Measurements from ENCODE around the gene ZNF519.
"Not testable (repeated sequence)": the region's sequence is repeated elsewhere in the genome, so short reads cannot be mapped to it uniquely, and the experiment has no call there.

Gene ZNF519

GRCh38 chr18:14132271-14132700 is at the start of gene ZNF519:
TSS of gene ZNF519 (minus strand) at chr18:14132435. CDS start at chr18:14132277, 158 bp downstream.
- peak; percentile 97 for DNase-seq (ENCODE audit: low read depth, low spot score)

GRCh38 chr18:14179306-14179705 is 47.1 kb upstream of the ZNF519 start:
- peak; percentile 17 for DNase-seq (ENCODE audit: low read depth, low spot score)

DNA sequence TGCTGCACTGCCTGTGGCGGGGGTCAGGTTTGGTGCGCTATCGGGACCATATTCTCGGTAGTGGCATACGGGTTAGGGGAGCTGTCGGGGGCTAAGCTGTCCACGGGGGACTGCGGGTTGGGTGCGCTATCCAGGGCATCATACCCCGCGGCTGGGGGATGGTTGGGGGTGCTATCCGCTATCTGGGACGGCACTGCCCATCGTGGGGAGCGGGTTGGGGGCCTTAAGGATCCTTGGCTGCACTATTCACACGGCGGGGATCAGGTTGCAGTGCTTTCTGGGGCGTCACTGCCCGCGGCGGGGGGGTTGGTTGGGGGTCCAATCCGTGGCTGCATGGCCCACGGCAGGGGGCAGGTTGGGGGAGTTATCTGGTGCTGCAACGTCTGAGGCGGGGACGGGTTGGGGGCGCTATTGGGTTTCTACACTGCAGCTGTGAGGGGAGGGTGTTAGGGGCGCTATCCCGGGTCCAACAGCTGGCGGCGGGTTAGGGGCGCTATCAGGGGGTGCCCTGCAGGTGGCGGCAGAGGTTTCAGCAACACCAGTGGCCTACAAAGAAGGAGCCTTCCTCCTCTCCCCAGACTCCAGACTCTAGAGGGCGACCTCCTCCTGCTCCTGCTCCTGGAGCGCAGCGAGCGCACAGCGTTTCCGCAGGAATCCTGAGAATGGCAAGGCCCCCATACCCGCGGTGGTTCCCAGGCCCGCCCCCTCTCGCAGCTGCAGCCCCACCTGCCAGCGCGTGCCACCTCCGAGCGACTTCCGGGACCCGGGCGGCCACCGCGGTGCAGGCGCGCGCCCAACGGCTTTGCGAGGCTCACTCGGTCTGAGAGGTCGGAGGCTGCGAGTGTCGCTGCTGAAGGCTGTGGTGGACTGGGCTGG is 46.3 kb upstream of the ZNF519 start:
- DNase-seq (ENCODE audit: low read depth, low spot score) = peak; percentile 96

DNA sequence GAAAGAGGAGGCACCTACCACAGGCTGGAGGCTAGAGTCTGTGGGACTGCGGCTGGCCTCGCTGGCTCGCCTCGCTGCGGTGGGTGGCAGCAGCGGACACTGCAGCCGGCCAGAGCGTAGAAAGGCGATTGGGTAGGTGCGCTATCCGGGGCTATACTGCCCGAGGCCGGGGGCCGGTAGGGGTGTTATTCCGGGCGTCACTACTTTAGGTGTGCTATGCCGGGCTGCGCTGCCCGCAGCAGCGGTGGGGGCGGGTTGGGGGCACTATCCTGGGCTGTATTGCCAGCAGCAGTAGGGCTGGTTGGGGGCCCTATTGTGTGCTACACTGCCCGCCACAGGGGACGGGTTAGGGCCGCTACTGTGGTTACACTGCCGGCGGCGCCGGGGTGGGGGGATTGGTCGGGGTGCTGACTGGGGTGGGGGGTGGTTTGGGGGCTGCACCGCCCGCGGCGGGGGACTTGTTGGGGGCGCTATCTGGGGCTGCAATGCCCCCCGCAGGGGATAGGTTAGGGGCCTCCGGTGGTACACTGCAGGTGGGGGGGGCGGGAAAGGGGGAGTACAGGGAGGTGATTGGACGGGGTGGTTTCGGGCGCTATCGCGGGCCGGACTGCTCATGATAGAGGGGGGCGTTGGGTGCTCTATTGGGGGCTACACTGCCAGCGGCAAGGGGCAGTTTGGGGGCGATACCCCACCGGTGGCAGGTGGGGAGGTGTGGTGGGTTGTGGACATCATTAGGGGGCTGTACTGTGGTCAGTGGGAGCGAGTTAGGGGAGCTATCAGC is 45.5 kb upstream of the ZNF519 start:
- peak; percentile 57 for DNase-seq (ENCODE audit: low read depth, low spot score)

DNA sequence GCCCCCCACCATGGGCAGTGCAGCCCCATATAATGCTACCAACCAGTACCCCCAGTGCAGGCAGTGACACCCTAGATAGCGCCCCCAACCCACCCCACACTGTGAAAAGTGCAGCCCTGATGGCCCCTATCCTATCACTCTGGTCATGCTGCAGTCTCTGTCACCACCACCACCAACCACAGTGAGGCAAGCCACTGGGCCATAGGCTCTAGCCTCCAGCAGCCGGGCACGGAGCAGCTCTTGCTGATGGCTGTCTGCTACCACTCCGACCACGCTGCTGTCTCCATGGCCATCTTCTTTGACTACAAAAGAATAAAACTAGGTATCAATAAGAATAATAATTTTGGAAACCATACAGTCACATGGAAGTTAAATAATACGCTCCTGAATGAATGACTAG is 43.2 kb upstream of the ZNF519 start:
- DNase-seq (ENCODE audit: low read depth, low spot score) = not testable (repeated sequence)

DNA sequence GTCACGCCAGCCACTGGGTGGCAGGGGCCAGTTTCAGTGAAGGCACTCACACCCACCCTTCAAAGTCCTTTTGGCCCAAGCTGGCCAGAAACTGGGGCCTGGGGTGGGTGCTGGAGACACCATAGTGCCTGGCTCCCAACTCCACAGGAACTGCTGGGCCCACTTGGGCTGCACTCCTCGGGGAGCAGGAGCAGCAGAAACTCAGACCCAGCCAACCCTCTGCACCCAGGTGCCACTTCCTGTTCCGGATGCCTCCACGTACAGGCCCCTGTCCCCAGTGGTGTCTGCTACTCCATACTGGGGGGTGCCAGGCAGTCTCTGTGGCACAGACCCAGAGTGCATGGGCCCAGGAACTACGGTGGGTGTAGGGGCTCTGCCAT is 42.5 kb upstream of the ZNF519 start:
- no peak for DNase-seq (ENCODE audit: low read depth, low spot score)

DNA sequence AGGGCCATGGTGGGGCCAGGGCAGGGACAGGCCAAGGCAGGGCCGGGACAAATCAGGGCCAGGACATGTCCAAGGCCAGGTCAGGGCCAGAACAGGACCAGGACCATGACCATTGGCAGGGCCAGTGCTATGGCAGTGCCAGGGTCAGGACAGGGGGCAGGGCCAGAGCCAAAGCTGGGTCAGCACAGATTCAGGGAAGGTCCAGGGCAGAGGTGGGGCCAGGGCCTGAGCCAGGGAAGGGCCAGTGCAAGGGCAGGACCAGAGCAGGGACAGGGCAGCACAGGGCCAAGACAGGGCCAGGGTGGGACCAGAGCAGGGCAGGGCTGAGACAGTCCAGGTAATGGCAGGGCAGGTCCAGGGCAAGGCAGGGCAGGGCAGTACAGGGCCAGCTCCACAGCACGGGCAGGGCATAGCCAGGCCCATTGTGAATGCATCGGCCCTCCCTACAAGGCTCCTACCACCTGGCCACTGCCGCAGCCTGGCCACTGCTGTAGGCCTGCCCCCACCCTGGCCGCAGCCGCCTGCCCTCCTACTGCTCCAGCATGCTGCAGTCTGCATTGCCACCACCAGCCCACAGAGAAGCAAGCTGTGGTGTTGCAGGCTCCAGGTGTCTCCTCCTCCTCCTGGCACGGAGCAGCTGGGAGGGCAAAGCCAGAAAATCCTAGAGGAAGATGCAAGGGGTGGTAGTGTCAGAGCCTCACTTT is 41.9 kb upstream of the ZNF519 start:
- not testable (repeated sequence) for DNase-seq (ENCODE audit: low read depth, low spot score)

DNA sequence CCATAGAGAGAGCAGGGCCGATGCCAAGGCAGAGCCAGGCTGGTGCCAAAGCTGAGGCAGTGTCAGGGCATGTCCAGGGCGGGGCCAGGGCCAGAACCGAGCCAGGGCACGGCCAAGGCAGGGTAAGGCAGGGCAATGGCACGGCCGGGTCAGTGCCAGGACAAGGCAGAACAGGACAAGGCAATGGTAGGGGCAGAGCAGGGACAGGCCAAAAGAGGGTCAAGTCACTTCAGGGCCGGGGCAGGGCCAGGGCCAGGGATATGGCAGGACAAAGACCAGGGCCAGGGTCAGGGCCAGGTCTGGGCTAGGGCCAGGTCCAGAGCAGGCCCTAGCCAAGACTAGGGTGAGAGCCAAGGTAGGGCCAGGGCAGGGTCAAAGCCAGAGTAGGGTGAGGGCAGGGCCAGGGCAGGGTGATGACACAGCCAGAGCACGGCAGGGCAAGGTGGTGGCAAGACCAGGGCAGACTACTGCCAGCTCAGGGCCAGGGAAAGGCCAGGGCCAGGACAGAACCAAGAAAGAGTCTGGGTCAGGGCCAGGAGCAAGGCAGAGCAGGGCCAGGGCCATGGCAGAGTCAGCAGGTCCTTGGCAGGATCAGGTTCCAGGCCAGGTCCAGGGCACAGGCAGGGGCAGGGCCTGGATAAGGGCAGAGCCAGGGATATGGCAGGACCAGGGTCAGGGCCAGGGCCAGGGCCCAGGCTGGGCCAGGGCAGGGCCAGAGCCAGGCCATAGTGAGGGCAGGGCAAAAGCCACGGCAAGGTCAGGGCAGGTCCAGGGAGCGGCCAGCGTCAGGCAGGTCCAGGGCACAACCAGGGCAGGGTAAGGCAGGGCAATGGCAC is 41.1 kb upstream of the ZNF519 start:
- not testable (repeated sequence) for DNase-seq (ENCODE audit: low read depth, low spot score)

DNA sequence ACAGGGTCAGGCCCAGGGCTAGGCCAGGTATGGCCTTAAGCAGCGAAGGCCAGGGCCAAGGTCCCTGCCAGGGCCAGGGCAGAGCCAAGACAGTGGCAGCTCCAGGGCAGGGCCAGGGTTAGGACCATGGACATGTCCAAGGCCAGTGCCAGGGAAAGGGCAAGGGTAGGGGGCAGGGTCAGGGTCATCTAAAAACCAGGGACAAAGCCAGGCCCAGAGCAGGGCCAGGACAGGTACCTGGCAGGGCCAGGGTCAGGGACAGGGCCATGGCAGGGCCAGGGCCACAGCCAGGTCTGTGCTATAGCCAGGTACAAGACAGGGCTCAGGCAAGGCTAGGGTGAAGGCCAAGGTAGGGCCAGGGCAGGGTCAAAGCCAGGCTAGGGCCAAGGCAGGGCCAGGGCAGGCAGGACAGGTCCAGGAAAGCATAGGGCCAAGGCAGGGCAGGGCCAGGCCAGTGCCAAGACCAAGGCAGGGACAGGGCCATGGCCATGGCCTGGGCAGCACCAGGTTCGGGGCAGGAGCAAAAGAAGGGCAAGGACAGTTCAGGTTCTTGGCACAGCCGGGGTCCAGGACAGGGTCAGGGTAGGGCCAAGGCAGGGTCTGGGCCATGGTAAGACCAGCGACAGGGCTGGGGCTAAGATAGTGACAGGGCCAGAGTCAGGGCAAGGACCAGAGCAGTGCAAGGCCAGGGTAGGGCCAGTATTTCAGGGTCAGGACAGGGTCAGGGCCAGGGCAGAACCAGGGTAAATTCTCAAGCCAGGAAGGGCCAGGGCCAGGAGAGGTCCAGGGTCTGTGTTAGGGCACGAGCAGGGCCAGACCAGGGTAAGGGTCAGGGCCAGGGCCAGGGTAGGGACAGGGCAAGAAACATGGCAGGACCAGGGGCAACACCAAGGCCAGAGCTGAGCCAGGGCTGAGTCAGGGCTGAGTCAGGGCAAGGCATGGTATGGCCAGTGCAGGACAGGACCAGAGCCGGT is 40.2 kb upstream of the ZNF519 start:
- DNase-seq (ENCODE audit: low read depth, low spot score) = not testable (repeated sequence)

DNA sequence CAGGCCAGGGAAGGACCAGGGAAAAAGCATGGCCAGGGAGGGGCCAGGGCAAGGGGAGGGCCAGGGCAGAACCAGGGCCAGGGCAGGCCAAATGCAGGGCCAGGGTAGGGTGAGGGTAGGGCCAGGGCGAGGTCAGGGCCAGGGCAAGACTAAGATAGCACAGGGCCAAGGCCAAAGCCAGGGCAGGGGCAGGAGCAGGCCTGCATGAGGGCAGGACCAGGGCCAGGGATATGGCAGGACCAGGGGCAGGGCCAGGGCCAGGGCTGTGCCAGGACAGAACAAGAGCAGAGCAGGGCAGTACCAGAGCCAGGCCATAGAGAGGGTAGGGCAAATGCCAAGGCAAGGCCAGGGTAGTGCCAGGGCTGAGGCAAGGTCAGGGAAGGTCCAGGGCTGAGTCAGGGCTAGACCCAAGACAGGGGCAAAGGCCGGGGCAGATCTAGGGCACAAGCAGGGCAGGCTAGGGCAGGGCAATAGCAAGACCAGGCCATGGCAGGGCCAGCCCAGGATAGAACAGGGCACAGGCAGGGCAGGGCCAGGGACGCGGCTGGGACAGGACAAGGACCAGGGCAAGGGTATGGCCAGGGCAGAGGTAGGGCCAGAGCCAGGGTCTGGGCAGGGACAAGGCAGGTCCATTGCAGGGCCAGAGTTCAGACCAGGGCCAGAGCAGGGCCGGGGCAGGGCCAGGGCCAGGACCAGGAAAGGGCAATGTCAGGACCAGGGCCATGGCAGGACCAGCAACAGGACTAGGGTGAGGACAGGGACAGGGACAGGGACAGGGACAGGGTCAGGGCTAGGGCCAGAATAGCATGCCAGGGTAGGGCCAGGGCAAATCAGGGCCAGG is 39.3 kb upstream of the ZNF519 start:
- DNase-seq (ENCODE audit: low read depth, low spot score) = not testable (repeated sequence)

- DNase-seq (ENCODE audit: low read depth, low spot score) = not testable (repeated sequence)
Measured at GRCh38 chr18:14170367-14171036, 38.3 kb upstream of the ZNF519 start.

DNA sequence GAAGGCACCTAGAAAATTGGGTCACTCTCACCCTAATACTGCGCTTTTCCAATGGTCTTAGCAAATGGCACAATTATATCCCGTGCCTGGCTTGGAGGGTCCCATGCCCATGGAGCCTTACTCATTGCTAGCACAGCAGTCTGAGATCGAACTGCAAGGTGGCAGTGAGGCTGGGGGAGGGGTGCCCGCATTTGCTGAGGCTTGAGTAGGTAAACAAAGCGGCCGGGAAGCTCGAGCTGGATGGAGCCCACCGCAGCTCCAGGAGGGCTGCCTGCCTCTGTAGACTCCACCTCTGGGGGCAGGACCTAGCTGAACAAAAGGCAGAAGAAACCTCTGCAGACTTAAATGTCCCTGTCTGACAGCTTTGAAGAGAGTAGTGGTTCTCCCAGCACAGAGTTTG is 30.7 kb upstream of the ZNF519 start:
- DNase-seq (ENCODE audit: low read depth, low spot score) = not testable (repeated sequence)

- DNase-seq (ENCODE audit: low read depth, low spot score) = not testable (repeated sequence)
Measured at GRCh38 chr18:14151564-14152113, 19.4 kb upstream of the ZNF519 start.

DNA sequence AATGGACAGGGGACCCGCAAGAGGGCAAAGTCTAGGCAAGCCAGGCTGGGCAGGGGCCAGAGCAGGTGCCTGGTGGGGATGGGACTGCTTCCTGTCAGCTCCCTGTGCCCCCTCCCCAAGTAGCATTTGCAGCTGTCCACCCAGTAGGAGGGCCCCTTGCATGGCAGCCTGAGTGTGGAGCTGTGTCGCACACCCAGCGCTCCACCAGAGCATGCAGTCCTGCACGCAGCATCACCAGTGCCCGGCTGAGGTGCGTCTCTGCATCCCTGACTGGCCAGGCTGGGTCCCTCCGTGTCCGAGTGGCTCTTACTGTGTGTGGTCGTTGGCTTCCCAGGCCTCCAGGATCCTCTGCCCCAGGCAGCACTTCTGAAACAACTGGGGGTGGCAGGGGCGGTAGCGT is 18.5 kb upstream of the ZNF519 start:
- DNase-seq (ENCODE audit: low read depth, low spot score) = not testable (repeated sequence)

- DNase-seq (ENCODE audit: low read depth, low spot score) = not testable (repeated sequence)
Measured at GRCh38 chr18:14149916-14150420, 17.7 kb upstream of the ZNF519 start.

DNA sequence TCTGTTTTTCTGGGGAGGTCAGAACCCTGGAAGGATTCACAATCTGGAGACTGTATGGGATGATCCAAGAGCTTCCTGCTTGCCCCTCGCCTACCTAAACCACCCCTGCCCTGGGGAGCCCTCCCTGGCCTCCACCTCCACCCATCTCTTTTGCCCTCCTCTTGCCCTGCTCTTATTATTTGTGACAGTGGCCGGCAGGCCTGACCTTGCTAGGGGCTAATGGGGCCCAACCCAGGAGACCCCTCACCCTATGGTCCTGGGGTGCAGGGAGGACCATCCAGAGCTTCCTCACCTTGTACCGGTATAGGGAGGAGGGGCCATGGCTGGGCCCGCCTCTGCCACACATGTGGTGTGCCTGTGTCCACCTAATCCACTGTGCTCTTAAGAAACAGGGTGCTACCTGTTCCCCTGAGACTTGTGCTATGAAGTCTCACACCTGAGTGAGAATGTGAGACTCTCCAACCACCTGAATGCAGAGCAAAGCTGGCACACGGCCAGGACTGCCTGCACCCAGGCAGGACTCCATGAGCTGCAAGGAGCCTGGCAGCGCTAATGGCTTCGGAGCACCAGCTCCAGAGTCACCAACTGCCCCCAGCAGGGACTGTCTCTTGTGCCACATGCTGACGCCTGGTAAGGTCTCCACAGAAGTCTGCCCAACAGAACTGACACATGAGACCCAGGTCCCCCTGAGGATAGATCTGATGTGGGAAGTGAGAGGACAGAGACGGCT is 17.1 kb upstream of the ZNF519 start:
- DNase-seq (ENCODE audit: low read depth, low spot score) = not testable (repeated sequence)

Measured in ELF-1 (cell line).